GM12878 (cell line): ENCODE results near the gene SLC2A2.

Experiments used
- EP300 ChIP-seq, 2 experiments: fragments of 150-350 bp in 1 of 2; IDR thresholded peaks; 2 replicates each; pipeline ENCODE4 v1.6.1; 2011 to 2012; ENCODE audit warnings: low read depth in 2 of 2, low read length in 2 of 2, borderline replicate concordance in 1 of 2, improper control_type of control experiment in 1 of 2, inconsistent platforms in 1 of 2; ENCODE audit not compliant: control insufficient read depth in 1 of 2
- EZH2 ChIP-seq: IDR thresholded peaks from 2 replicates; pipeline ENCODE4 v1.6.1; 2012; ENCODE audit warnings: low read depth, mild to moderate bottlenecking, control low read depth, inconsistent platforms, low read length, borderline replicate concordance; ENCODE audit not compliant: control insufficient read depth
- MXI1 ChIP-seq: fragments of 150-350 bp; IDR thresholded peaks from 2 replicates; pipeline ENCODE4 v1.6.1; 2011; ENCODE audit warnings: low read depth, mild to moderate bottlenecking, inconsistent platforms, low read length, improper control_type of control experiment
- MYC ChIP-seq: IDR thresholded peaks from 2 replicates; pipeline ENCODE4 v1.6.1; 2011; ENCODE audit warnings: mild to moderate bottlenecking, low read length, moderate library complexity, inconsistent platforms; ENCODE audit not compliant: insufficient read depth, insufficient replicate concordance, insufficient read length, severe bottlenecking
- NFYB ChIP-seq: IDR thresholded peaks from 2 replicates; pipeline ENCODE4 v1.6.1; 2011; ENCODE audit warnings: low read depth, mild to moderate bottlenecking, low read length, improper control_type of control experiment, moderate library complexity; ENCODE audit not compliant: insufficient read depth
- NR2F1 ChIP-seq: fragments of 450-650 bp; conservative IDR thresholded peaks from 2 replicates; pipeline ENCODE4 v1.6.1; 2017; ENCODE audit warnings: mild to moderate bottlenecking
- PBX3 ChIP-seq: IDR thresholded peaks from 2 replicates; pipeline ENCODE4 v1.6.1; 2011; ENCODE audit warnings: mild to moderate bottlenecking, low read depth, low read length, moderate library complexity; ENCODE audit not compliant: insufficient replicate concordance
- POLR2A ChIP-seq: IDR thresholded peaks from 2 replicates; pipeline ENCODE4 v1.6.1; 2011; ENCODE audit warnings: low read depth, mild to moderate bottlenecking, low read length
- TCF12 ChIP-seq: IDR thresholded peaks from 2 replicates; pipeline ENCODE4 v1.6.1; 2011; ENCODE audit warnings: low read depth, mild to moderate bottlenecking, low read length
- TF ChIP-seq, protein P1 (sequence below): fragments of 150-350 bp; IDR thresholded peaks from 2 replicates; pipeline ENCODE4 v1.6.1; 2016; ENCODE audit warnings: low read depth, low read length
- TF ChIP-seq, protein P2 (sequence below), 3 experiments: IDR thresholded peaks in 2 of 3; conservative IDR thresholded peaks in 1 of 3; 2 replicates each; pipeline ENCODE4 v1.5.1; 2011; ENCODE audit warnings: low read depth in 3 of 3, low read length in 3 of 3, mild to moderate bottlenecking in 3 of 3, control low read depth in 2 of 3, moderate library complexity in 2 of 3, inconsistent platforms in 1 of 3, mixed read lengths in 1 of 3; ENCODE audit not compliant: control insufficient read depth in 2 of 3, insufficient read depth in 1 of 3; ENCODE audit errors: extremely low read depth in 1 of 3

DNA sequence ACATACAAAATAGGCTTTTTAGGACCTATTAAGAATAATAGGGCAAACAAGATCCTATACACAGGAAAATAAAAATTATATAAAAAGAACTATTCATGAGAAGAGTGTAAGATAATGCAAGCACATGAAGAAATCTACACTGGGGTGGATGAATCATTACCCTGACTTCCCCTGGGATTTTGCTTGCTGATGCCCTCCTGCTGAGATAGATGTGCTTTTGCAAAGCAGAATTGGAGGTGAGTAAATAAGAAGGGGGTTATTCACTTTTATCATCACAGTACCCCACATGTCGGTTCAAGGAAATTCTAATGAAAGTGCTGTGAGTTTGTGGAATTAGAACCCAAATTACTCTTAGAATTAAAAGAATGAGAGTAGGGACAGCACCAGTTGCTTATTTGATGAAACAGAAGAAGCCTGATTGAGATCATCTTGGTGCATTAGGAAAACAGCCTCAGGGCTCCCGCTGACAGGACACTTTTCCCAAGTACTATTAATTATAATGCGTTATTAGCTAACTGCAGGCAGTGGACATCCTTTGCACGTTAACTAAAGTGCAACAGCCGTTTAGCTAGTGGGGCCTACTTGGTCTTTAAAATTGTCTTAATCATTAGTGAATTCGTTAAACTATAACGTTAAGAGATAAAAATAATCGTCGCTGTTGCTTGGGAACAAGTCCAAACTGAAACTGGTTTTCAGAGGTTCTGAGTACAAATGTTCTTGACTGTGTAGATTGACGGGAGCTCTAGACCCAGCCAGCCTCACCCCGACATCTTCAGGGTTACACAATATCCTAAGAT is 48.4 kb downstream of the SLC2A2 start:
- TF ChIP-seq, protein P1, sequence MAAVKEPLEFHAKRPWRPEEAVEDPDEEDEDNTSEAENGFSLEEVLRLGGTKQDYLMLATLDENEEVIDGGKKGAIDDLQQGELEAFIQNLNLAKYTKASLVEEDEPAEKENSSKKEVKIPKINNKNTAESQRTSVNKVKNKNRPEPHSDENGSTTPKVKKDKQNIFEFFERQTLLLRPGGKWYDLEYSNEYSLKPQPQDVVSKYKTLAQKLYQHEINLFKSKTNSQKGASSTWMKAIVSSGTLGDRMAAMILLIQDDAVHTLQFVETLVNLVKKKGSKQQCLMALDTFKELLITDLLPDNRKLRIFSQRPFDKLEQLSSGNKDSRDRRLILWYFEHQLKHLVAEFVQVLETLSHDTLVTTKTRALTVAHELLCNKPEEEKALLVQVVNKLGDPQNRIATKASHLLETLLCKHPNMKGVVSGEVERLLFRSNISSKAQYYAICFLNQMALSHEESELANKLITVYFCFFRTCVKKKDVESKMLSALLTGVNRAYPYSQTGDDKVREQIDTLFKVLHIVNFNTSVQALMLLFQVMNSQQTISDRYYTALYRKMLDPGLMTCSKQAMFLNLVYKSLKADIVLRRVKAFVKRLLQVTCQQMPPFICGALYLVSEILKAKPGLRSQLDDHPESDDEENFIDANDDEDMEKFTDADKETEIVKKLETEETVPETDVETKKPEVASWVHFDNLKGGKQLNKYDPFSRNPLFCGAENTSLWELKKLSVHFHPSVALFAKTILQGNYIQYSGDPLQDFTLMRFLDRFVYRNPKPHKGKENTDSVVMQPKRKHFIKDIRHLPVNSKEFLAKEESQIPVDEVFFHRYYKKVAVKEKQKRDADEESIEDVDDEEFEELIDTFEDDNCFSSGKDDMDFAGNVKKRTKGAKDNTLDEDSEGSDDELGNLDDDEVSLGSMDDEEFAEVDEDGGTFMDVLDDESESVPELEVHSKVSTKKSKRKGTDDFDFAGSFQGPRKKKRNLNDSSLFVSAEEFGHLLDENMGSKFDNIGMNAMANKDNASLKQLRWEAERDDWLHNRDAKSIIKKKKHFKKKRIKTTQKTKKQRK = no peak
- TF ChIP-seq NR2F1 (no peak), POLR2A (no peak), PBX3 (no peak), MXI1 (no peak), MYC (no peak), TCF12 (no peak), EZH2 (no peak), NFYB (no peak), EP300 (IDR thresholded peaks at IDR 0.05; ENCODE audit: borderline replicate concordance in 1 of 2, control insufficient read depth in 1 of 2, low read depth in 2 of 2, low read length in 2 of 2) (no peak)
- TF ChIP-seq, protein P2, sequence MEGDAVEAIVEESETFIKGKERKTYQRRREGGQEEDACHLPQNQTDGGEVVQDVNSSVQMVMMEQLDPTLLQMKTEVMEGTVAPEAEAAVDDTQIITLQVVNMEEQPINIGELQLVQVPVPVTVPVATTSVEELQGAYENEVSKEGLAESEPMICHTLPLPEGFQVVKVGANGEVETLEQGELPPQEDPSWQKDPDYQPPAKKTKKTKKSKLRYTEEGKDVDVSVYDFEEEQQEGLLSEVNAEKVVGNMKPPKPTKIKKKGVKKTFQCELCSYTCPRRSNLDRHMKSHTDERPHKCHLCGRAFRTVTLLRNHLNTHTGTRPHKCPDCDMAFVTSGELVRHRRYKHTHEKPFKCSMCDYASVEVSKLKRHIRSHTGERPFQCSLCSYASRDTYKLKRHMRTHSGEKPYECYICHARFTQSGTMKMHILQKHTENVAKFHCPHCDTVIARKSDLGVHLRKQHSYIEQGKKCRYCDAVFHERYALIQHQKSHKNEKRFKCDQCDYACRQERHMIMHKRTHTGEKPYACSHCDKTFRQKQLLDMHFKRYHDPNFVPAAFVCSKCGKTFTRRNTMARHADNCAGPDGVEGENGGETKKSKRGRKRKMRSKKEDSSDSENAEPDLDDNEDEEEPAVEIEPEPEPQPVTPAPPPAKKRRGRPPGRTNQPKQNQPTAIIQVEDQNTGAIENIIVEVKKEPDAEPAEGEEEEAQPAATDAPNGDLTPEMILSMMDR (IDR thresholded peaks at IDR 0.05 in 2 of 3, conservative IDR thresholded peaks at IDR 0.05 in 1 of 3; ENCODE audit: control insufficient read depth in 2 of 3, extremely low read depth in 1 of 3, insufficient read depth in 1 of 3, low read depth in 3 of 3, low read length in 3 of 3) = no peak
